MG63 (cell line): ENCODE measurements around the gene BRSK2. TPM values are rescaled to one million over a fixed set of nuclear protein-coding genes. Genes with fewer than 3 reads are reported as not detected.
"Not testable (repeated sequence)": the region's sequence is repeated elsewhere in the genome, so short reads cannot be mapped to it uniquely, and the experiment has no call there.

Source experiments
- DNase-seq: peaks from one replicate; pipeline ENCODE4 v3.0.0-alpha.2; 2020
- H3K27me3 ChIP-seq: fragments of 250-450 bp; sonication (Bioruptor Pico); 2 replicates; pipeline ENCODE4 v1.5.1; 2020; ENCODE audit warnings: mild to moderate bottlenecking, moderate library complexity
- H3K36me3 ChIP-seq: fragments of 250-450 bp; sonication (Bioruptor Pico); 2 replicates; pipeline ENCODE4 v1.5.1; 2020; ENCODE audit warnings: mild to moderate bottlenecking, moderate library complexity
- H3K4me3 ChIP-seq: fragments of 250-450 bp; sonication (Bioruptor Pico); 2 replicates; pipeline ENCODE4 v1.5.1; 2020; ENCODE audit warnings: mild to moderate bottlenecking, moderate library complexity
- H3K9me3 ChIP-seq: fragments of 250-450 bp; sonication (Bioruptor Pico); 2 replicates; pipeline ENCODE4 v1.5.1; 2020; ENCODE audit warnings: mild to moderate bottlenecking, moderate library complexity
- total RNA-seq: library from RNA; depleted of rRNA; stranded (reverse); fragments of >200 nt; shearing (Covaris generic); gene quantifications from 2 replicates; pipeline ENCODE4 v1.2.3, GENCODE V29; 2014; ENCODE audit warnings: low replicate concordance

Gene BRSK2
- total RNA-seq, 1 experiment from 2014 or later, result 6.9 TPM

DNA sequence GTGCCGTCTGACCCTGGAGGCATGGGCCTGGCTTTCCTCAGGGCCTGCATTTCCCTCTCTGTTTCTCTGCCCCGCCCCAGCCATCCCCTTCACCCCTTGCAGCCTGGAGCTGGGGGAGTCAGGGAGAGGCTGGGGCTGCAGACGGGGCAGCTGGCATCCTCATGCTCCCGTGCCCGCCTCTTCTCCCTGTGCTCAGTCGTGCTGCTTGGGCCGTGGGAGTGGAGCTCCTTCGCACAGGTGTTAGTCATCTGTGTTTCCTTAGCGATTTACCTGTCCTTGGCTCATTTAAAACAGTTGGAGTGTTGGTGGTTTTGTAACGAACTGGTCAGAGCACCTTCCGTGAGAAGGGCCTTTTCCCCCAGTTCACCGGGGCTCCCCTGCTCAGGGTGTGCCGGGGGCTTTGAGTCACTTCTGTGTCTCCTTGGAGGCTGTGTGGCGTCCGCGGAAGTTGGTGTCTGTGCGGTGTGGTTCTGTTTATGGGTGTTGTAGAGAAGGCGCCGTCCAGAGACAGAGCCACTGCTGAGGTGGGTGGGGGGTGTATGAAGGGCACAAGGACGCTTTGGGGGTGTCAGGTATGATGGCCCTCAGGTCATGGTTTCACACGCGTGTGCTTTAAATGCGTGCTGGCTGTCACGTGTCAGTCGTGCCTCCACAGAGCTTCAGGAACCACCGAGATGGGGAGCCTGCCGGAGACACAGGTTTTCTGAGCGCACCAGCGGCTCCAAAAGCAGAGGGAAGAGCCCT lies 19.5 kb downstream of the BRSK2 start:
- Histone ChIP-seq H3K9me3 (no peaks in the 10 kb centered on the region), H3K36me3 (no peaks in the 10 kb centered on the region)
- DNase-seq, result no peak

GRCh38 chr11:1409852-1410125 lies 20.1 kb downstream of the BRSK2 start:
- not testable (repeated sequence) for DNase-seq, H3K9me3 ChIP-seq, H3K36me3 ChIP-seq, H3K27me3 ChIP-seq, H3K4me3 ChIP-seq

More for the DNA sequence above, 19.5 kb downstream of the BRSK2 start:
- no peaks in the 10 kb centered on the region for H3K27me3 ChIP-seq
- no peak overlapping the region for H3K4me3 ChIP-seq

DNA sequence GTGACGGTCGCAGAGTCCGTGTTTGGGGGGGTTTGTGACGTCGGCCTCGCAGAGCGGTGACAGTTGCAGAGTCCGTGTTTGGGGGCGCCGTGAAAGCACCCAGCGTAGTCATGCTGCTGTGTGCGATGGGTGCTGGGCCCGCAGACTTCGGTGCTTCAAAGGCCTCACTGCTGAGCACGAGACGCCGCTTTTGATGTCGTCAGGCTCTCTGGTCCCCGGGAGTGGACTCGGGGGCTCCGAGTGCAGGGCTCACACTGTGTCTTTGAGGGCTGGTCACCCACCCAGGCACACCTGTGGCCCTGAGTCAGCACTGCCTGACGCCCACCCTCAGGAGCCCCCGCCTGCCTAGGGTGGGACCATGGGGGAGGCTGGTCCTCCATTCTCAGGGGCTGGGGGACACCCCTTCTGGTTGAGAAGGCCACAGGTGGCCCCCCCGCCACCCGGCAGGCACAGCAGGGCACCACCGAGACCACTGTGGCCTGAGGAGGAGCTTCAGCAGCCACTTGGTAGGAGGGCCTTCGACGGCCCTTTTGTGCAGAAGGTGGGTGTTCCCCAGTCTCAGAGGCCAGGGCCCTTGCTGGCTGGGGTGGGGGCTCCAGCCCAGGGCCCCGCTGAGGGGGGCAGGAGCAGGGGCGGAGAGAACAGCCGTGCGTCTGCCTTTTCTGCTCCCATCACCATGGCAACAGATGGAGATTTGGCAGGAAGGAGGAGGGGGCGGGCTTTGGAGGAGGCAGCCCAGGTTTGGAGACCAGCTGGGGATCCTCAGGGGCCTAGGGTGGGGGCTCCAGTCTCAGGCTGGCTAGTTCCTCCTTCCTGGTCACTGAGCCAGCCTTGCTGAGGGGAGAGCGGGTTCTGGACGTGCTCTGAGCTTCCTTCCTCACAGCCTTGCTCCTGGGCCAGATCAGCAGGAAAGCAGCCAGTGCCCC lies 20.9 kb downstream of the BRSK2 start:
- peaks cover 3% of the 10 kb centered on the region; the same call in 1 of the 2 replicates for H3K9me3 ChIP-seq
- DNase-seq, result no peak
- H3K27me3 ChIP-seq, result no peaks in the 10 kb centered on the region
- H3K36me3 ChIP-seq, result no peaks in the 10 kb centered on the region
- no peak overlapping the region for H3K4me3 ChIP-seq

DNA sequence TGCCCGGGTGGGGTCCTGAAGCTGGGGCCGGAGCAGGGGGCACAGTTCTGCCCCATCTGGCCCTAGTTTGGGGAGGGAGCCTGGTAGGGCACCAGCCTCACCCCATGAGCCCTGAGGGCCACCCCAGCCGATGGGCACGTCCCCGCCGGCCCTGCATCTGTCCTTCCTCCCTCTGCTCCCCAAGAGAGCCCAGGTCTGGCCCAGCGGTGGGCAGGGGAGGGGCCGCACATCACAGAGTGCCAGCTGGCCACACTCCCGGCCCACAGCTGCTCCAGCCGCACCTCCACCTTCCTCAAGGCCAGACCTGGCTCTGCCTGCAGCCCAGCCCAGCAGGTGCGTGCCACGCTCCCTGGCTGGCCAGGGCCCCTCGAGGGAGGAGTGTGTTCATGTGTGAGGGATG lies 21.6 kb downstream of the BRSK2 start:
- Histone ChIP-seq H3K9me3 (peaks cover 7% of the 10 kb centered on the region), H3K27me3 (no peaks in the 10 kb centered on the region), H3K36me3 (no peaks in the 10 kb centered on the region), H3K4me3 (no peak overlapping the region)
- DNase-seq, result no peak

DNA sequence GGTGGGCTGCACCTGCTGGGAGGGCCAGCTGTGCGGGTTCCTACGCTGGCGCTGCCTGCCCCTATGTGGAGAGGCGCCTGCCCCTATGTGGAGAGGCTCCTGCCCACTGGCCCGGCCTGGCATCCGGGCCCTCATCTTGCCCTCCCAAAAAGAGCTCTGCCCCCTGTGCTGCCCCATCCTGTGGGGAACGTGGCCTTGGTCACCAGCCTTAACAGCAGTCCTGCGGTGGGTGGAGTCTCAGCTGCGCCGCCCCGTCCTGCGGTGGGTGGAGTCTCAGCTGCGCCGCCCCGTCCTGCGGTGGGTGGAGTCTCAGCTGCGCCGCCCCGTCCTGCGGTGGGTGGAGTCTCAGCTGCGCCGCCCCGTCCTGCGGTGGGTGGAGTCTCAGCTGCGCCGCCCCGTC lies 22.0 kb downstream of the BRSK2 start:
- not testable (repeated sequence) for H3K36me3 ChIP-seq, H3K4me3 ChIP-seq, DNase-seq, H3K27me3 ChIP-seq
- H3K9me3 ChIP-seq, result peaks cover 11% of the 10 kb centered on the region

GRCh38 chr11:1412377-1413095 lies 22.8 kb downstream of the BRSK2 start:
- DNase-seq, result no peak
- Histone ChIP-seq H3K36me3 (no peaks in the 10 kb centered on the region), H3K9me3 (peaks cover 17% of the 10 kb centered on the region), H3K4me3 (no peak overlapping the region), H3K27me3 (no peaks in the 10 kb centered on the region)

GRCh38 chr11:1414650-1415049 lies 24.9 kb downstream of the BRSK2 start:
- H3K27me3 ChIP-seq, result no peaks in the 10 kb centered on the region
- H3K4me3 ChIP-seq, result no peak overlapping the region
- peaks cover 22% of the 10 kb centered on the region for H3K9me3 ChIP-seq
- H3K36me3 ChIP-seq, result no peaks in the 10 kb centered on the region
- no peak for DNase-seq

GRCh38 chr11:1415631-1416030 lies 25.9 kb downstream of the BRSK2 start:
- no peaks in the 10 kb centered on the region for H3K36me3 ChIP-seq
- no peaks in the 10 kb centered on the region for H3K27me3 ChIP-seq
- H3K9me3 ChIP-seq, result peaks cover 22% of the 10 kb centered on the region
- no peak overlapping the region for H3K4me3 ChIP-seq
- DNase-seq, result no peak

DNA sequence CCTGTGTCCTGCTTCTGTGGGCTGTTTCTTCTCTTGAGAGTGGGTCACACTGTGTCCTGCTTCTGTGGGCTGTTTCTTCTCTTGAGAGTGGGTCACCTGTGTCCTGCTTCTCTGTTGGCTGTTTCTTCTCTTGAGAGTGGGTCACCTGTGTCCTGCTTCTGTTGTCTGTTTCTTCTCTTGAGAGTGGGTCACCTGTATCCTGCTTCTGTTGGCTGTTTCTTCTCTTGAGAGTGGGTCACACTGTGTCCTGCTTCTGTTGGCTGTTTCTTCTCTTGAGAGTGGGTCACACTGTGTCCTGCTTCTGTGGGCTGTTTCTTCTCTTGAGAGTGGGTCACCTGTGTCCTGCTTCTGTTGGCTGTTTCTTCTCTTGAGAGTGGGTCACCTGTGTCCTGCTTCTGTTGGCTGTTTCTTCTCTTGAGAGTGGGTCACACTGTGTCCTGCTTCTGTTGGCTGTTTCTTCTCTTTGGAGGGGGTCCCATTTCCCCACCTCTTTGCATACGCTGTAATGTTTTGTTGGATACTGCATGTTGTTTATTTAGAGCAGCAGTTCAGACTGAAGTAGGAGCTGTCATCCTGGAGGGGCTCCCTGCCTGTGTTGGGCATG lies 28.6 kb downstream of the BRSK2 start:
- not testable (repeated sequence) for H3K36me3 ChIP-seq, H3K27me3 ChIP-seq, DNase-seq, H3K4me3 ChIP-seq
- H3K9me3 ChIP-seq, result peaks cover 22% of the 10 kb centered on the region

DNA sequence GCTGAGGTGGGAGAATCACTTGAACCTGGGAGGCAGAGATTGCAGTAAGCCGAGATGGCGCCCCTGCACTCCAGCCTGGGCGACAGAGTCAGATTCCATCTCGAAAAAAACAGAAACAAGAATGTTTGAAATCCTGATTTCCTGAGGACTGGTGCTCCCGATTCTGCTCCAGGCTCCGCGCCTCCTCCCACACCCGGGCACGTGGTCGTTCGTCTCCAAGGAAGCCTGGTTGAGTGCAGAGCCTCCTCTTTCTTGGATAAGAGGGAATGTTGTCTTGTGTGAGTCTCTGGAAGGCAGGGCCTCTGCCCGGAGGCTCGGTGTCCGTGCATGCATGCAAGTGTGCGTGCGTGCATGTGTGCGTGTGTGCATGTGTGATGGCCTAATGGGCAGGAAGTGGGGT lies 30.1 kb downstream of the BRSK2 start:
- DNase-seq, result no peak
- no peaks in the 10 kb centered on the region for H3K27me3 ChIP-seq
- no peak overlapping the region for H3K4me3 ChIP-seq
- peaks cover 22% of the 10 kb centered on the region for H3K9me3 ChIP-seq
- no peaks in the 10 kb centered on the region for H3K36me3 ChIP-seq

DNA sequence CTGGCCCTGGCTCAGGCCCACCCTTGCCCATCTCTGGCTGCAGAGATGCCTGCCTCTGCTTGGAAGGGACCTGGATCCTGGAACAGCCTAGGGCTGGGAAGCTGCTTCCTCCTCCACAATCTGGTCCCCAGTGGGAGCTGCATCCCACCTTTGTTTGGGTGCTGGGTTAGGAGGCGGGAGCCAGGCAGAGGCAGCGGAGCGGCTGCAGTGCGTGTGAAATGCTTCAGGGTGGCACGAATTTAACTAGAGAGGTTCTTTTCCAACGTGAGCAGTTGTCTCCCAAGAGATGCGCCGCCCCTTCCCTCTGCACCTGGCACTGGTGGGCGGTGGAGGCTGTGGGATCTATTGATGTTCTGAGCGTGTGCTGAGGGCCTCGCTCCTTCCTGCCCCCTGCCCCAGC lies 31.6 kb downstream of the BRSK2 start:
- peaks cover 15% of the 10 kb centered on the region for H3K9me3 ChIP-seq
- no peak for DNase-seq
- H3K4me3 ChIP-seq, result no peak overlapping the region
- H3K36me3 ChIP-seq, result no peaks in the 10 kb centered on the region
- no peaks in the 10 kb centered on the region for H3K27me3 ChIP-seq

DNA sequence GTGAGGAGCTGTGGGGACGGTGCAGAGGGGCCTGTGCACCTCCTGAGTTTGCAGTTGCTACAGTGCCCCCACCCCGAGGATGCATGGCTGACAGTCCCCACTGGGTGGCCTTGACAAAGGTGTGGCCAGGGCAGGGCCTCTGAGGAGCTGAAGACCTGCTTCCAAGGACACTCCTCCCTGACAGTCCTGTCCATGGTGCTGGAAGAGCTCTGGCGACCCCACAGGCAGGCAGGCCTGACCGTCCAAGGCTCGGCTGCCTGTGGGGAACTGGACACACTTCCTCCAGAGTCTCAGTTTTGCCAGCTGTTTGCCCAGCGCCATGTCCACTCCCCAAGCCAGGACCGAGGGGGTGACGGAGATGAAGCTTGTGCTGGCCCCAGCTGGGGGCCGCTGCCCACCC lies 32.7 kb downstream of the BRSK2 start:
- 0 out of 2 replicates have a peak, but pooled peaks cover 5% of the 10 kb centered on the region for H3K9me3 ChIP-seq
- DNase-seq, result no peak

DNA sequence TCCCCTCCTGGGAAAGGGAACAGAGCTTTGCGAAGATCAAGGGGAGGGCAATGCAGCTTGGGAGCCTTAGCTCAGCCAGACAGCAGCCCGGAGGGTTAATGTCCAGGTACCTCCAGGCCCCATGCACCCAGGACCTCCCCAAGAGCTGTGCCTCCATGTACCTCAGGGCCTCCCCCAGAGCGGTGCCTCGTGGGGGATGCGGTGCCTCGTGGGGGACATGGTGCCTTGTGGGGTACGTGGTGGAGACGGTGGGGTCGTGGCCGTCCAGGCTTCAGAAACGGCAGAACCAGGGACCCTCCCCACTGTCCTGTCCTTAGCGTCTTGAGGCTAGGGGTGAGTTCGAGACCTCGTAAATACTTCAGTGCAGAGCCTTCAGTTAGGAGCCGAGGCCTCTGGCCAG lies 33.2 kb downstream of the BRSK2 start:
- H3K27me3 ChIP-seq, result no peaks in the 10 kb centered on the region
- no peaks in the 10 kb centered on the region for H3K36me3 ChIP-seq
- no peak for DNase-seq
- H3K9me3 ChIP-seq, result 0 out of 2 replicates have a peak, but pooled peaks cover 5% of the 10 kb centered on the region
- H3K4me3 ChIP-seq, result no peak overlapping the region

More for the DNA sequence above, 32.7 kb downstream of the BRSK2 start:
- no peak overlapping the region for H3K4me3 ChIP-seq
- no peaks in the 10 kb centered on the region for H3K27me3 ChIP-seq
- no peaks in the 10 kb centered on the region for H3K36me3 ChIP-seq

DNA sequence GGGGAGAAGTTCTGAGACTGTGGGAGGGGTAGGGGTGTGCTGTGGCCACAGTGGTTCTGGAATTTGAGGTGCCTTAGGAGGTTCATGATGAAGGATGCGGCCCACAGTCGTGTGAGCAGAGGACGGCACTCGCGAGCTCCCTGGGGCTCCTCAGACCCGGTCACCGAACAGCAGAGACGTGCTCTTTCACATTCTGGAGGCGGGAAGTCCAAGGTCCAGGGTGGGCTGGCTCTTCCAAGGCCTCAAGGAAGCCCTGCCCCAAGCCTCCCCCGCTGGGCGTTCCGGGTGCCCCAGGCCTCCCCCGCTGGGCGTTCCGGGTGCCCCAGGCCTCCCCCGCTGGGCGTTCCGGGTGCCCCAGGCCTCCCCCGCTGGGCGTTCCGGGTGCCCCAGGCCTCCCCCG lies 33.7 kb downstream of the BRSK2 start:
- not testable (repeated sequence) for H3K36me3 ChIP-seq, H3K4me3 ChIP-seq, DNase-seq, H3K9me3 ChIP-seq, H3K27me3 ChIP-seq

DNA sequence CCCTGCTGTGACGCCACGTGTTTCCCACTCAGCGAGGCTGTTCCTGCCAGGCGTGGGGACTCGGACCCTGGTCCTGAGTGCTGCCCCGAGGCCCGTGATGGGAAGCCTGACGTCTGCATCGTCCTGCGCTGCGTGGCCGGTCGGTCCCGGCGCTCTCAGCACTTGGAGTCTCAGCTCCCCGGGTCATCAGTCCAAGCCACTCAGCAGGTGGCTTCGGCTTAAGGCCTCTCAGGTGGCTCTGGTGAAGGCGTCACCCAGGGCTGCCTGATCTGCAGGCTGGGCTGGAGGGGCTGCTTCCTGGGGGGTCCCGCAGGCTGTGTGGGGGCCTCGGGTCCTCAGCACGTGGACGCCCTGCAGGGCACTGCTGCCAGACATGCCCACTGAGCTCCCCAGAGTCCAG lies 35.3 kb downstream of the BRSK2 start:
- Histone ChIP-seq H3K4me3 (no peak overlapping the region), H3K27me3 (no peaks in the 10 kb centered on the region)

DNA sequence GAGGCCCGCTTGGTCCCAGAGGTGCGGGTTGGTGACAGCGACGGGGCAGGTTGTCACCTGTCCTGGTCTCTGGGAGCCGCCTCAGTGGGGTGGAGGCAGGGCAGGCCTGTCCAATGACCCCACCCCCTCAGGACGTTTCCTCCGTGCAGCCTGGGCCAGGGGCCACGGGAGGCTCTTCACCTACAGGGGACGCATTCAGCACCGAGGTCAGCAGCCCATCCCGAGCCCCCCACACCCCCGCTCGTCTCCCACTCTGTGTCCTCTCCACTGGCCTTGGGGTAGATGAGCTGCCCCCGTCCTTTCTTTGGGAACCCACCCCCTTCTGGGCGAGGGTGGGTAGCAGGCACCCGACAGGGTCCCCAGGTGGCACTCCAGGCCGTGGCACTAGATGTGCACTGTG lies 35.7 kb downstream of the BRSK2 start:
- Histone ChIP-seq H3K27me3 (no peaks in the 10 kb centered on the region), H3K9me3 (no peaks in the 10 kb centered on the region), H3K4me3 (no peak overlapping the region), H3K36me3 (no peaks in the 10 kb centered on the region)
- DNase-seq, result no peak

More for the DNA sequence above, 35.3 kb downstream of the BRSK2 start:
- H3K9me3 ChIP-seq, result no peaks in the 10 kb centered on the region
- DNase-seq, result no peak
- no peaks in the 10 kb centered on the region for H3K36me3 ChIP-seq
